ENCODE measurements around the gene ADAM12.

The ADAM12 gene

GRCh38 chr10:126397156-126397555, 8.9 kb upstream of the ADAM12 start:
- H2AFZ ChIP-seq (ENCODE audit: insufficient read depth, low read length, poor library complexity) = no peak overlapping the region
- H3K79me2 ChIP-seq (ENCODE audit: control insufficient read depth, insufficient read depth, low read length, poor library complexity) = no peaks in the 10 kb centered on the region
- no peak overlapping the region for H2BK12ac ChIP-seq (ENCODE audit: low read length)
- H2BK5ac ChIP-seq (ENCODE audit: low read depth, low read length, poor library complexity) = no peak overlapping the region
- H3K18ac ChIP-seq (ENCODE audit: low read length) = no peak overlapping the region
- no peak overlapping the region for H4K91ac ChIP-seq (ENCODE audit: low read depth, low read length)
- no peak overlapping the region for H3K4me2 ChIP-seq (ENCODE audit: low read length)
- H3K4ac ChIP-seq (ENCODE audit: low read depth, low read length) = no peak overlapping the region
- no peak overlapping the region for H4K8ac ChIP-seq (ENCODE audit: low read depth, low read length)
- no peak overlapping the region for H3K23ac ChIP-seq (ENCODE audit: low read length)
- H3K27ac ChIP-seq (ENCODE audit: low read depth, low read length) = no peak overlapping the region
- no peaks in the 10 kb centered on the region for H3K27me3 ChIP-seq (ENCODE audit: insufficient read depth, low read length)
- H3K36me3 ChIP-seq (ENCODE audit: control insufficient read depth in 1 of 2, insufficient read depth in 2 of 2, low read length in 2 of 2) = no peaks in the 10 kb centered on the region
- no peak overlapping the region for H4K12ac ChIP-seq (ENCODE audit: low read depth, low read length)
- no peak overlapping the region for H3K4me3 ChIP-seq (ENCODE audit: low read depth, low read length)
- no peak overlapping the region for H3K14ac ChIP-seq (ENCODE audit: low read length)
- no peak for DNase-seq
- no peak overlapping the region for H2AK5ac ChIP-seq (ENCODE audit: low read length)
- no peaks in the 10 kb centered on the region for H3K9me3 ChIP-seq (ENCODE audit: insufficient read depth, low read depth, low read length)
- no peak overlapping the region for H3K9ac ChIP-seq (ENCODE audit: low read length)
- peaks cover 2 to 5% of the 10 kb centered on the region in 2 experiments for H3K4me1 ChIP-seq (ENCODE audit: control insufficient read depth in 1 of 2, insufficient read depth in 2 of 2, low read length in 2 of 2)
- no peaks in the 10 kb centered on the region for H3K79me1 ChIP-seq (ENCODE audit: low read length)
- no peak overlapping the region for H2BK120ac ChIP-seq (ENCODE audit: insufficient read depth, low read length, poor library complexity)
- no CpG with 5 or more reads among the region's 3 CpGs for WGBS (ENCODE audit: extremely low coverage, insufficient coverage, insufficient read length)

- no peak overlapping the region for H3K4me2 ChIP-seq (ENCODE audit: low read length)
- WGBS (ENCODE audit: extremely low coverage, insufficient coverage, insufficient read length) = no CpG with 5 or more reads among the region's 2 CpGs
Observed at GRCh38 chr10:126394948-126395347, 6.7 kb upstream of the ADAM12 start.

GRCh38 chr10:126393076-126393475, 4.8 kb upstream of the ADAM12 start:
- Histone ChIP-seq H3K79me2 (ENCODE audit: control insufficient read depth, insufficient read depth, low read length, poor library complexity) (no peaks in the 10 kb centered on the region), H3K4ac (ENCODE audit: low read depth, low read length) (no peak overlapping the region), H3K79me1 (ENCODE audit: low read length) (no peaks in the 10 kb centered on the region), H3K27ac (ENCODE audit: low read depth, low read length) (no peak overlapping the region), H4K12ac (ENCODE audit: low read depth, low read length) (no peak overlapping the region), H2BK120ac (ENCODE audit: insufficient read depth, low read length, poor library complexity) (no peak overlapping the region), H3K23ac (ENCODE audit: low read length) (no peak overlapping the region), H3K9ac (ENCODE audit: low read length) (no peak overlapping the region), H4K8ac (ENCODE audit: low read depth, low read length) (no peak overlapping the region), H2AK5ac (ENCODE audit: low read length) (no peak overlapping the region), H3K14ac (ENCODE audit: low read length) (no peak overlapping the region), H4K91ac (ENCODE audit: low read depth, low read length) (no peak overlapping the region), H3K4me2 (ENCODE audit: low read length) (no peak overlapping the region), H3K36me3 (ENCODE audit: control insufficient read depth in 1 of 2, insufficient read depth in 2 of 2, low read length in 2 of 2) (no peaks in the 10 kb centered on the region), H2AFZ (ENCODE audit: insufficient read depth, low read length, poor library complexity) (no peak overlapping the region), H3K9me3 (ENCODE audit: insufficient read depth, low read depth, low read length) (peaks cover 2% of the 10 kb centered on the region), H3K4me1 (ENCODE audit: control insufficient read depth in 1 of 2, insufficient read depth in 2 of 2, low read length in 2 of 2) (peaks cover 7 to 12% of the 10 kb centered on the region in 2 experiments), H3K4me3 (ENCODE audit: low read depth, low read length) (no peak overlapping the region), H3K18ac (ENCODE audit: low read length) (no peak overlapping the region), H3K27me3 (ENCODE audit: insufficient read depth, low read length) (peaks cover 13% of the 10 kb centered on the region), H2BK5ac (ENCODE audit: low read depth, low read length, poor library complexity) (no peak overlapping the region), H2BK12ac (ENCODE audit: low read length) (no peak overlapping the region)
- WGBS (ENCODE audit: extremely low coverage, insufficient coverage, insufficient read length) = no CpG with 5 or more reads among the region's 4 CpGs
- peak in 1 of 2 donors; percentile 11 for DNase-seq

More at GRCh38 chr10:126394948-126395347, 6.7 kb upstream of the ADAM12 start:
- Histone ChIP-seq H4K12ac (ENCODE audit: low read depth, low read length) (no peak overlapping the region), H4K8ac (ENCODE audit: low read depth, low read length) (no peak overlapping the region), H2BK120ac (ENCODE audit: insufficient read depth, low read length, poor library complexity) (no peak overlapping the region), H3K4ac (ENCODE audit: low read depth, low read length) (no peak overlapping the region), H3K23ac (ENCODE audit: low read length) (no peak overlapping the region), H2BK12ac (ENCODE audit: low read length) (no peak overlapping the region), H2AFZ (ENCODE audit: insufficient read depth, low read length, poor library complexity) (no peak overlapping the region), H3K4me1 (ENCODE audit: control insufficient read depth in 1 of 2, insufficient read depth in 2 of 2, low read length in 2 of 2) (peaks cover 9 to 14% of the 10 kb centered on the region in 2 experiments), H3K36me3 (ENCODE audit: control insufficient read depth in 1 of 2, insufficient read depth in 2 of 2, low read length in 2 of 2) (no peaks in the 10 kb centered on the region), H2AK5ac (ENCODE audit: low read length) (no peak overlapping the region), H3K27ac (ENCODE audit: low read depth, low read length) (no peak overlapping the region), H3K79me2 (ENCODE audit: control insufficient read depth, insufficient read depth, low read length, poor library complexity) (no peaks in the 10 kb centered on the region), H3K27me3 (ENCODE audit: insufficient read depth, low read length) (no peaks in the 10 kb centered on the region), H3K14ac (ENCODE audit: low read length) (no peak overlapping the region), H3K4me3 (ENCODE audit: low read depth, low read length) (no peak overlapping the region), H3K9me3 (ENCODE audit: insufficient read depth, low read depth, low read length) (no peaks in the 10 kb centered on the region), H3K9ac (ENCODE audit: low read length) (no peak overlapping the region), H4K91ac (ENCODE audit: low read depth, low read length) (no peak overlapping the region), H3K79me1 (ENCODE audit: low read length) (no peaks in the 10 kb centered on the region), H2BK5ac (ENCODE audit: low read depth, low read length, poor library complexity) (no peak overlapping the region), H3K18ac (ENCODE audit: low read length) (no peak overlapping the region)
- DNase-seq = no peak

GRCh38 chr10:126392469-126392868, 4.2 kb upstream of the ADAM12 start:
- H3K23ac ChIP-seq (ENCODE audit: low read length) = no peak overlapping the region
- no peaks in the 10 kb centered on the region for H3K79me2 ChIP-seq (ENCODE audit: control insufficient read depth, insufficient read depth, low read length, poor library complexity)
- H4K12ac ChIP-seq (ENCODE audit: low read depth, low read length) = no peak overlapping the region
- no peak overlapping the region for H3K4me2 ChIP-seq (ENCODE audit: low read length)
- H3K36me3 ChIP-seq (ENCODE audit: control insufficient read depth in 1 of 2, insufficient read depth in 2 of 2, low read length in 2 of 2) = no peaks in the 10 kb centered on the region
- peaks cover 12 to 14% of the 10 kb centered on the region in 2 experiments for H3K4me1 ChIP-seq (ENCODE audit: control insufficient read depth in 1 of 2, insufficient read depth in 2 of 2, low read length in 2 of 2)
- no peak overlapping the region for H4K91ac ChIP-seq (ENCODE audit: low read depth, low read length)
- no peak overlapping the region for H3K4me3 ChIP-seq (ENCODE audit: low read depth, low read length)
- peaks cover 19% of the 10 kb centered on the region for H3K27me3 ChIP-seq (ENCODE audit: insufficient read depth, low read length)
- WGBS (ENCODE audit: extremely low coverage, insufficient coverage, insufficient read length) = no CpG with 5 or more reads among the region's 8 CpGs
- no peak overlapping the region for H2AFZ ChIP-seq (ENCODE audit: insufficient read depth, low read length, poor library complexity)
- H2AK5ac ChIP-seq (ENCODE audit: low read length) = no peak overlapping the region
- H3K9me3 ChIP-seq (ENCODE audit: insufficient read depth, low read depth, low read length) = peaks cover 2% of the 10 kb centered on the region
- no peak overlapping the region for H2BK120ac ChIP-seq (ENCODE audit: insufficient read depth, low read length, poor library complexity)
- no peak overlapping the region for H2BK12ac ChIP-seq (ENCODE audit: low read length)
- H3K14ac ChIP-seq (ENCODE audit: low read length) = no peak overlapping the region
- H4K8ac ChIP-seq (ENCODE audit: low read depth, low read length) = no peak overlapping the region
- H2BK5ac ChIP-seq (ENCODE audit: low read depth, low read length, poor library complexity) = no peak overlapping the region
- no peaks in the 10 kb centered on the region for H3K79me1 ChIP-seq (ENCODE audit: low read length)
- peak in 1 of 2 donors; percentile 44 for DNase-seq
- H3K9ac ChIP-seq (ENCODE audit: low read length) = no peak overlapping the region
- no peak overlapping the region for H3K27ac ChIP-seq (ENCODE audit: low read depth, low read length)
- no peak overlapping the region for H3K4ac ChIP-seq (ENCODE audit: low read depth, low read length)
- H3K18ac ChIP-seq (ENCODE audit: low read length) = no peak overlapping the region

Measured in trophoblast cell (in vitro differentiated cells and primary cell).